Neural progenitor cell (in vitro differentiated cells): Measurements from ENCODE around the gene CHMP4B. TPM values are rescaled to one million over a fixed set of nuclear protein-coding genes. Genes with fewer than 3 reads are reported as not detected.

Experiments used
- DNase-seq: peaks from one replicate; pipeline ENCODE4 v3.0.0-alpha.2; 2016; ENCODE audit warnings: low spot score
- H2AFZ ChIP-seq: fragments of 200-600 bp; sonication (generic); replicated peaks from 2 replicates; pipeline ENCODE4 v1.6.1; 2016; ENCODE audit warnings: antibody characterized with exemption
- H3F3A ChIP-seq: fragments of 200-600 bp; sonication (generic); 2 replicates; pipeline ENCODE4 v1.6.1; 2016; ENCODE audit warnings: antibody characterized with exemption, low read depth
- H3K27ac ChIP-seq: fragments of 200-600 bp; sonication (generic); 2 replicates; pipeline ENCODE4 v1.5.1; 2016; ENCODE audit warnings: mild to moderate bottlenecking
- H3K27me3 ChIP-seq: fragments of 200-600 bp; sonication (generic); 2 replicates; pipeline ENCODE4 v1.6.1; 2016; ENCODE audit warnings: mild to moderate bottlenecking, moderate library complexity
- H3K36me3 ChIP-seq: fragments of 200-600 bp; sonication (generic); 2 replicates; pipeline ENCODE4 v1.5.1; 2016
- H3K4me1 ChIP-seq: fragments of 200-600 bp; sonication (generic); 2 replicates; pipeline ENCODE4 v1.6.1; 2016; ENCODE audit warnings: mixed run types
- H3K4me2 ChIP-seq: fragments of 200-600 bp; sonication (generic); 2 replicates; pipeline ENCODE4 v1.6.1; 2016
- H3K4me3 ChIP-seq: fragments of 200-600 bp; sonication (generic); 2 replicates; pipeline ENCODE4 v1.5.1; 2016
- H3K79me2 ChIP-seq: fragments of 200-600 bp; sonication (generic); 2 replicates; pipeline ENCODE4 v1.6.1; 2016; ENCODE audit warnings: low read depth
- H3K9ac ChIP-seq: fragments of 200-600 bp; sonication (generic); 2 replicates; pipeline ENCODE4 v1.6.1; 2016
- H3K9me3 ChIP-seq: fragments of 200-600 bp; sonication (generic); 2 replicates; pipeline ENCODE4 v1.5.1; 2016; ENCODE audit warnings: low read depth
- H4K20me1 ChIP-seq: fragments of 200-600 bp; sonication (generic); 2 replicates; pipeline ENCODE4 v1.6.1; 2016; ENCODE audit warnings: low read depth
- H3K27ac Mint-ChIP-seq: 3 replicates; pipeline ENCODE4 v1.8.0; 2021; ENCODE audit warnings: mixed read lengths
- H3K27me3 Mint-ChIP-seq: 2 replicates; pipeline ENCODE4 v1.8.0; 2022; ENCODE audit warnings: low read depth, mild to moderate bottlenecking, inconsistent platforms, moderate library complexity, mixed read lengths; ENCODE audit not compliant: insufficient read depth
- H3K36me3 Mint-ChIP-seq: 3 replicates; pipeline ENCODE4 v1.8.0; 2021; ENCODE audit warnings: mixed read lengths
- H3K4me1 Mint-ChIP-seq: 3 replicates; pipeline ENCODE4 v1.8.0; 2021; ENCODE audit warnings: mixed read lengths
- H3K4me3 Mint-ChIP-seq: 3 replicates; pipeline ENCODE4 v1.8.0; 2021; ENCODE audit warnings: mild to moderate bottlenecking, moderate library complexity, mixed read lengths
- H3K9me3 Mint-ChIP-seq: 3 replicates; pipeline ENCODE4 v1.8.0; 2020; ENCODE audit warnings: mixed read lengths
- CTCF ChIP-seq: fragments of 200-600 bp; sonication (generic); IDR thresholded peaks from 2 replicates; pipeline ENCODE4 v1.5.1; 2017; ENCODE audit warnings: antibody characterized with exemption, mild to moderate bottlenecking
- EZH2 ChIP-seq: fragments of 200-600 bp; sonication (generic); IDR thresholded peaks from 2 replicates; pipeline ENCODE4 v1.6.1; 2017; ENCODE audit warnings: antibody characterized with exemption, mild to moderate bottlenecking, moderate library complexity
- EZH2phosphoT487 ChIP-seq: fragments of 200-600 bp; sonication (generic); IDR thresholded peaks from 2 replicates; pipeline ENCODE4 v1.6.1; 2017; ENCODE audit warnings: antibody characterized with exemption
- total RNA-seq: library from RNA; depleted of rRNA; stranded (reverse); fragments of >200 nt; gene quantifications from 2 replicates; pipeline ENCODE4 v1.2.3, GENCODE V29; 2015; ENCODE audit warnings: low replicate concordance

CHMP4B gene
- total RNA-seq, 1 donor from 2014 or later = 40.7 TPM

GRCh38 chr20:33821270-33821836 is 10.2 kb downstream of the CHMP4B start:
- Mint-ChIP-seq H3K36me3 (peaks cover 11% of the 10 kb centered on the region), H3K4me3 (no peak overlapping the region), H3K27me3 (no peaks in the 10 kb centered on the region), H3K4me1 (peaks cover 35% of the 10 kb centered on the region), H3K27ac (no peak overlapping the region), H3K9me3 (no peaks in the 10 kb centered on the region)
- no peak for DNase-seq
- Histone ChIP-seq H3K4me3 (no peak overlapping the region), H2AFZ (no peak overlapping the region), H3K36me3 (no peaks in the 10 kb centered on the region), H3K9ac (no peak overlapping the region), H3F3A (no peaks in the 10 kb centered on the region), H4K20me1 (peaks cover 72% of the 10 kb centered on the region), H3K79me2 (peaks cover 99% of the 10 kb centered on the region), H3K4me1 (peaks cover 17% of the 10 kb centered on the region), H3K27ac (no peak overlapping the region), H3K27me3 (no peaks in the 10 kb centered on the region), H3K4me2 (no peak overlapping the region), H3K9me3 (no peaks in the 10 kb centered on the region)
- no peak for TF ChIP-seq CTCF
- no peak for TF ChIP-seq EZH2
- no peak for TF ChIP-seq EZH2phosphoT487

GRCh38 chr20:33822423-33822822 is 11.3 kb downstream of the CHMP4B start:
- H4K20me1 ChIP-seq = peaks cover 73% of the 10 kb centered on the region
- no peaks in the 10 kb centered on the region for H3K9me3 ChIP-seq
- no peaks in the 10 kb centered on the region for H3K27me3 Mint-ChIP-seq

GRCh38 chr20:33822991-33823390 is 11.8 kb downstream of the CHMP4B start:
- no peak overlapping the region for H3K4me3 ChIP-seq
- Mint-ChIP-seq H3K27me3 (no peaks in the 10 kb centered on the region), H3K36me3 (peaks cover 10% of the 10 kb centered on the region), H3K27ac (no peak overlapping the region), H3K4me1 (peaks cover 49% of the 10 kb centered on the region), H3K9me3 (no peaks in the 10 kb centered on the region), H3K4me3 (no peak overlapping the region)
- H2AFZ ChIP-seq = no peak overlapping the region
- peaks cover 17% of the 10 kb centered on the region for H3K4me1 ChIP-seq
- no peaks in the 10 kb centered on the region for H3K27me3 ChIP-seq
- peaks cover 73% of the 10 kb centered on the region for H4K20me1 ChIP-seq
- no peaks in the 10 kb centered on the region for H3K36me3 ChIP-seq
- no peak for DNase-seq
- no peak overlapping the region for H3K27ac ChIP-seq
- H3K4me2 ChIP-seq = no peak overlapping the region
- peaks cover 87% of the 10 kb centered on the region for H3K79me2 ChIP-seq
- H3K9ac ChIP-seq = no peak overlapping the region
- H3K9me3 ChIP-seq = no peaks in the 10 kb centered on the region
- TF ChIP-seq EZH2phosphoT487 (no peak), EZH2 (no peak), CTCF (no peak)
- H3F3A ChIP-seq = no peaks in the 10 kb centered on the region

More at GRCh38 chr20:33822423-33822822, 11.3 kb downstream of the CHMP4B start:
- H3K4me1 Mint-ChIP-seq = peaks cover 45% of the 10 kb centered on the region
- Histone ChIP-seq H2AFZ (no peak overlapping the region), H3K27ac (no peak overlapping the region), H3K4me2 (no peak overlapping the region), H3K36me3 (no peaks in the 10 kb centered on the region), H3K9ac (no peak overlapping the region), H3F3A (no peaks in the 10 kb centered on the region), H3K4me1 (peaks cover 17% of the 10 kb centered on the region), H3K4me3 (no peak overlapping the region), H3K79me2 (peaks cover 91% of the 10 kb centered on the region), H3K27me3 (no peaks in the 10 kb centered on the region)
- TF ChIP-seq EZH2phosphoT487 = no peak
- no peak overlapping the region for H3K27ac Mint-ChIP-seq
- peaks cover 11% of the 10 kb centered on the region for H3K36me3 Mint-ChIP-seq
- DNase-seq = no peak
- H3K9me3 Mint-ChIP-seq = no peaks in the 10 kb centered on the region
- no peak overlapping the region for H3K4me3 Mint-ChIP-seq

- H3K9me3 ChIP-seq = no peaks in the 10 kb centered on the region
- H3K4me2 ChIP-seq = no peak overlapping the region
- TF ChIP-seq CTCF (no peak), EZH2 (no peak), EZH2phosphoT487 (no peak)
- H3K9me3 Mint-ChIP-seq = no peaks in the 10 kb centered on the region
- H3K27ac ChIP-seq = no peak overlapping the region
- H3K27me3 Mint-ChIP-seq = peaks cover 2% of the 10 kb centered on the region
- no peak overlapping the region for H2AFZ ChIP-seq
- no peak overlapping the region for H3K9ac ChIP-seq
- no peak overlapping the region for H3K4me3 ChIP-seq
- H3K27me3 ChIP-seq = no peaks in the 10 kb centered on the region
- no peaks in the 10 kb centered on the region for H3K36me3 ChIP-seq
- H3K79me2 ChIP-seq = peaks cover 88% of the 10 kb centered on the region
- H3K4me1 Mint-ChIP-seq = peaks cover 60% of the 10 kb centered on the region
- H3K4me3 Mint-ChIP-seq = no peak overlapping the region
- DNase-seq = no peak
- peaks cover 70% of the 10 kb centered on the region for H4K20me1 ChIP-seq
- H3K4me1 ChIP-seq = peaks cover 9% of the 10 kb centered on the region
- no peaks in the 10 kb centered on the region for H3F3A ChIP-seq
- peaks cover 5% of the 10 kb centered on the region for H3K36me3 Mint-ChIP-seq
- no peak overlapping the region for H3K27ac Mint-ChIP-seq
These were observed 13.7 kb downstream of the CHMP4B start for GRCh38 chr20:33824852-33825251.
